Gastroesophageal sphincter (tissue), 3 donors: ENCODE results near the gene BRINP1.

Experiments
- CTCF ChIP-seq, 4 experiments: fragments of 200-600 bp in 2 of 4; fragments of 450-650 bp in 2 of 4; sonication (generic) in 1 of 4; IDR thresholded peaks; one replicate each; pipeline ENCODE4 v1.5.1; 2017 to 2019; ENCODE audit warnings: antibody characterized with exemption in 4 of 4, mild to moderate bottlenecking in 2 of 4, moderate library complexity in 2 of 4
- EP300 ChIP-seq: sonication (generic); formaldehyde crosslinking; IDR thresholded peaks from one replicate; pipeline ENCODE4 v1.6.1; 2017; ENCODE audit warnings: antibody characterized with exemption, mild to moderate bottlenecking
- POLR2A ChIP-seq, 2 donors: fragments of 450-650 bp; IDR thresholded peaks; one replicate each; pipeline ENCODE4 v1.6.1; 2017; ENCODE audit warnings: antibody characterized with exemption in 2 of 2, mild to moderate bottlenecking in 2 of 2, moderate library complexity in 1 of 2

DNA sequence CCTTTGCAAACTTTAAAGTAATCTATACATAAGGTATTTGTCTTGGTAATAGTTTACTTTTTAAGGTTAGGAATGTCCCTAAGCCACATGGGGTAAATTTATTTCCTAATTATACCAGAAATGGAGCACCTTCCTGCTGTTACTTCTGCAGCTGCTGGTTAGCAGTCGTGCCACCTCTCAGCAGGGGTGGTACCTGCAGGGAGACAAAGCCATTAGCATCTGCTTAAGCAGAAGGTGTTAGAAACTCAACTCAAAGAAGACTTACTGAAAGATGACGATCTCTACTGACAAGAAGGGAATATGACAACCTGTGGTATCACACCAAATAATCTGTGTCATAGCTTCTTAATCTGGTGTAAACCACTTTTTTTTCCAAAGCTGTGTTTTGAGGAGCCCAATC lies 173.7 kb downstream of the BRINP1 start:
- no peak for TF ChIP-seq POLR2A (IDR thresholded peaks at IDR 0.05)
- TF ChIP-seq CTCF (IDR thresholded peaks at IDR 0.05) = no peak
- TF ChIP-seq EP300 = no peak
